ENCODE measurements around the gene PDZK1.
"Not testable (repeated sequence)": the region's sequence is repeated elsewhere in the genome, so short reads cannot be mapped to it uniquely, and the experiment has no call there.

PDZK1 gene

GRCh38 chr1:145707183-145707867 is at the start of gene PDZK1:
TSS of gene PDZK1 (minus strand) at chr1:145707368. CDS start at chr1:145688021, 19,347 bp downstream.
- in situ Hi-C loops (cut with MboI; ENCODE audit: low sequenced_read_pairs) = no loop called here

GRCh38 chr1:145751491-145752037 is 44.4 kb upstream of the PDZK1 start:
- in situ Hi-C loops (cut with MboI; ENCODE audit: low sequenced_read_pairs) = no loop called here

- in situ Hi-C loops (cut with MboI; ENCODE audit: low sequenced_read_pairs) = no loop called here
Observed at GRCh38 chr1:145750426-145750825, 43.3 kb upstream of the PDZK1 start.

GRCh38 chr1:145747398-145748247 is 40.5 kb upstream of the PDZK1 start:
- in situ Hi-C loops (cut with MboI; ENCODE audit: low sequenced_read_pairs) = no loop called here

- in situ Hi-C loops (cut with MboI; ENCODE audit: low sequenced_read_pairs) = no loop called here
Observed at GRCh38 chr1:145740269-145740668, 33.1 kb upstream of the PDZK1 start.

GRCh38 chr1:145736191-145736590 is 29.0 kb upstream of the PDZK1 start:
- in situ Hi-C loops (cut with MboI; ENCODE audit: low sequenced_read_pairs) = no loop called here

GRCh38 chr1:145730900-145731299 is 23.7 kb upstream of the PDZK1 start:
- in situ Hi-C loops (cut with MboI; ENCODE audit: low sequenced_read_pairs) = no loop called here

- in situ Hi-C loops (cut with MboI; ENCODE audit: low sequenced_read_pairs) = no loop called here
Observed at GRCh38 chr1:145730467-145730866, 23.3 kb upstream of the PDZK1 start.

GRCh38 chr1:145729666-145730436 is 22.7 kb upstream of the PDZK1 start:
- in situ Hi-C loops (cut with MboI; ENCODE audit: low sequenced_read_pairs) = no loop called here

- in situ Hi-C loops (cut with MboI; ENCODE audit: low sequenced_read_pairs) = no loop called here
Observed at GRCh38 chr1:145729196-145729595, 22.0 kb upstream of the PDZK1 start.

- in situ Hi-C loops (cut with MboI; ENCODE audit: low sequenced_read_pairs) = not testable (repeated sequence)
Observed at GRCh38 chr1:145726193-145726592, 19.0 kb upstream of the PDZK1 start.

- in situ Hi-C loops (cut with MboI; ENCODE audit: low sequenced_read_pairs) = no loop called here
Observed at GRCh38 chr1:145720878-145721671, 13.9 kb upstream of the PDZK1 start.

- in situ Hi-C loops (cut with MboI; ENCODE audit: low sequenced_read_pairs) = no loop called here
Observed at GRCh38 chr1:145720556-145720877, 13.3 kb upstream of the PDZK1 start.

- in situ Hi-C loops (cut with MboI; ENCODE audit: low sequenced_read_pairs) = no loop called here
Observed at GRCh38 chr1:145719230-145720079, 12.3 kb upstream of the PDZK1 start, which contains the start of gene CD160. TSS of gene CD160 (plus strand) at chr1:145719499. CDS start at chr1:145728328, 8,829 bp downstream.

- in situ Hi-C loops (cut with MboI; ENCODE audit: low sequenced_read_pairs) = not testable (repeated sequence)
Observed at GRCh38 chr1:145718465-145718864, 11.3 kb upstream of the PDZK1 start.

- in situ Hi-C loops (cut with MboI; ENCODE audit: low sequenced_read_pairs) = no loop called here
Observed at GRCh38 chr1:145717833-145718232, 10.7 kb upstream of the PDZK1 start.

- in situ Hi-C loops (cut with MboI; ENCODE audit: low sequenced_read_pairs) = no loop called here
Observed at GRCh38 chr1:145716641-145717345, 9.6 kb upstream of the PDZK1 start.

- in situ Hi-C loops (cut with MboI; ENCODE audit: low sequenced_read_pairs) = no loop called here
Observed at GRCh38 chr1:145714524-145715111, 7.5 kb upstream of the PDZK1 start.

Data from HL-60/S4 treated with phorbol 12-myristate 13-acetate at 8.2 ng/mL for 4 days and 3 days (cell line).